Measurements from ENCODE around the gene MCF2L. TPM values are rescaled to one million over a fixed set of nuclear protein-coding genes. Genes with fewer than 3 reads are reported as not detected.

MCF2L gene
- total and polyA plus RNA-seq, 9 of the 15 experiments (the other 6 are each of a cell fraction or from before 2014, with no cell fraction given): 0.05 to 0.25 (median 0.18) TPM; not detected in 5

- Histone ChIP-seq H3K4me2 (ENCODE audit: insufficient read depth, low read length) (no peak overlapping the region), H3K36me3 (ENCODE audit: control insufficient read depth, insufficient read depth, low read length) (no peaks in the 10 kb centered on the region), H3K27ac (ENCODE audit: extremely low read depth, low read depth, low read length) (no peak overlapping the region), H2AFZ (ENCODE audit: low read depth, low read length) (no peak overlapping the region), H3K27me3 (ENCODE audit: control insufficient read depth in 2 of 2, insufficient read depth in 2 of 2, low read length in 2 of 2) (peaks cover 0 to 22% of the 10 kb centered on the region in 2 experiments; a peak in 2 of 5 replicates), H4K20me1 (replicated peaks; ENCODE audit: control insufficient read depth, insufficient read depth, low read length) (no peaks in the 10 kb centered on the region), H3K9ac (ENCODE audit: insufficient read depth in 1 of 2, low read depth in 2 of 2, low read length in 2 of 2) (no peak overlapping the region), H3K4me1 (replicated peaks in 1 of 2; ENCODE audit: control insufficient read depth in 2 of 2, insufficient read depth in 2 of 2, low read length in 2 of 2) (peaks cover 0 to 12% of the 10 kb centered on the region in 2 experiments; a peak in 2 of 5 replicates), H3K9me1 (ENCODE audit: control insufficient read depth, insufficient read depth, low read length) (no peaks in the 10 kb centered on the region), H3K9me3 (replicated peaks; ENCODE audit: control insufficient read depth, insufficient read depth, low read depth, low read length) (no peaks in the 10 kb centered on the region), H3K4me3 (no peak overlapping the region), H3K79me2 (ENCODE audit: control insufficient read depth, insufficient read depth, low read length) (no peaks in the 10 kb centered on the region)
- in situ Hi-C loops (cut with MboI) (loop anchor here (25.0 kb wide), 1 partner anchor 445 kb away; no protein-coding TSS in a partner anchor), intact Hi-C loops (cut with micrococcal nuclease) (loop anchor here (2.0 to 5.0 kb wide), 3 partner anchors 86 to 505 kb away; no protein-coding TSS in a partner anchor)
- DNase-seq (ENCODE audit: extremely low read depth in 1 of 4, low spot score in 3 of 4) (peak; percentile 83 to 92 (median 87)), ATAC-seq (peak; percentile 100), FAIRE-seq (peak; percentile 98)
- BruUV-seq (replicated peaks): no TSS peak
- ChIA-PET CTCF (ENCODE audit: low intra/inter-chr PET ratio) (interaction anchor here (0.7 to 1.1 kb wide), 5 partner anchors 10 to 619 kb away, joined by 3 to 5 read pairs (median 3); no protein-coding TSS in a partner anchor), POLR2A (interaction anchor here (0.6 to 1.0 kb wide), 2 partner anchors 11 to 198 kb away, joined by 3 to 4 read pairs; no protein-coding TSS in a partner anchor)
- 43% methylated on average over 18 of the region's 18 CpGs for WGBS (ENCODE audit: insufficient coverage, low coverage, missing lambda C conversion rate)
- TF ChIP-seq RAD21 (CRISPR knock-in tag; conservative IDR thresholded peaks at IDR 0.05 in 1 of 2, IDR thresholded peaks at IDR 0.05 in 1 of 2) (peak; percentile 67 to 80), MNT (conservative IDR thresholded peaks at IDR 0.05) (peak in 1 of 2 experiments; percentile 31; a peak in 1 of 4 replicates), ZNF212 (CRISPR knock-in tag; IDR thresholded peaks at IDR 0.05) (no peak), CREB3L1 (IDR thresholded peaks at IDR 0.05; ENCODE audit: borderline replicate concordance, low read depth) (no peak), SMC3 (conservative IDR thresholded peaks at IDR 0.05; ENCODE audit: insufficient read depth, low read depth, low read length) (peak; percentile 73), CREM (IDR thresholded peaks at IDR 0.05; ENCODE audit: low read depth) (peak; percentile 31; the same call in 1 of the 2 replicates), RBBP5 (IDR thresholded peaks at IDR 0.05; ENCODE audit: borderline replicate concordance, insufficient read depth, low read length, poor library complexity, severe bottlenecking) (no peak), STAG1 (CRISPR knock-in tag; IDR thresholded peaks at IDR 0.05; ENCODE audit: borderline replicate concordance) (peak; percentile 56; the same call in 1 of the 2 replicates), CTCF (IDR thresholded peaks at IDR 0.05 in 2 of 3, conservative IDR thresholded peaks at IDR 0.05 in 1 of 3; ENCODE audit: insufficient read depth in 2 of 3, low read depth in 1 of 3, low read length in 3 of 3) (peak; percentile 87 to 94 (median 92)), DEAF1 (CRISPR knock-in tag; IDR thresholded peaks at IDR 0.05) (peak; percentile 56), HNRNPLL (IDR thresholded peaks at IDR 0.05; ENCODE audit: low read depth, low read length, poor library complexity, severe bottlenecking) (no peak)
These were observed 26.2 kb upstream of the MCF2L start for GRCh38 chr13:112942689-112943308.

Data from K562 (cell line).